GM23248 (cell line): ENCODE data around the gene CAMK1. TPM values are rescaled to one million over a fixed set of nuclear protein-coding genes. Genes with fewer than 3 reads are reported as not detected.

Source experiments
- DNase-seq: peaks from one replicate; pipeline ENCODE4 v3.0.0-alpha.2; 2015
- H2AFZ ChIP-seq: fragments of 200-600 bp; sonication (generic); 2 replicates; pipeline ENCODE4 v1.6.1; 2016; ENCODE audit warnings: antibody characterized with exemption
- H3F3A ChIP-seq: fragments of 200-600 bp; sonication (generic); 2 replicates; pipeline ENCODE4 v1.6.1; 2016; ENCODE audit warnings: mild to moderate bottlenecking, antibody characterized with exemption, mixed run types; ENCODE audit not compliant: insufficient read depth
- H3K27ac ChIP-seq: fragments of 200-600 bp; sonication (generic); 2 replicates; pipeline ENCODE4 v1.5.1; 2016; ENCODE audit warnings: mild to moderate bottlenecking
- H3K27me3 ChIP-seq: fragments of 200-600 bp; sonication (generic); replicated peaks from 2 replicates; pipeline ENCODE4 v1.6.1; 2016; ENCODE audit warnings: mild to moderate bottlenecking; ENCODE audit not compliant: insufficient read depth
- H3K36me3 ChIP-seq: fragments of 200-600 bp; sonication (generic); 2 replicates; pipeline ENCODE4 v1.6.1; 2016; ENCODE audit warnings: low read depth, mild to moderate bottlenecking
- H3K4me1 ChIP-seq: fragments of 200-600 bp; sonication (generic); 2 replicates; pipeline ENCODE4 v1.6.1; 2016; ENCODE audit warnings: mild to moderate bottlenecking; ENCODE audit not compliant: insufficient read depth
- H3K4me2 ChIP-seq: fragments of 200-600 bp; sonication (generic); one replicate; pipeline ENCODE4 v1.6.1; 2016; ENCODE audit warnings: mild to moderate bottlenecking; ENCODE audit not compliant: unreplicated experiment
- H3K4me3 ChIP-seq: fragments of 200-600 bp; sonication (generic); 2 replicates; pipeline ENCODE4 v1.5.1; 2016; ENCODE audit warnings: mild to moderate bottlenecking
- H3K79me2 ChIP-seq: fragments of 200-600 bp; sonication (generic); 2 replicates; pipeline ENCODE4 v1.6.1; 2016; ENCODE audit warnings: mild to moderate bottlenecking; ENCODE audit not compliant: insufficient read depth
- H3K9ac ChIP-seq: fragments of 200-600 bp; sonication (generic); 2 replicates; pipeline ENCODE4 v1.6.1; 2016; ENCODE audit warnings: mild to moderate bottlenecking
- H3K9me2 ChIP-seq: fragments of 200-600 bp; sonication (generic); 2 replicates; pipeline ENCODE4 v1.6.1; 2016; ENCODE audit warnings: mixed run types, mild to moderate bottlenecking, moderate library complexity; ENCODE audit not compliant: insufficient read depth
- H3K9me3 ChIP-seq: fragments of 200-600 bp; sonication (generic); one replicate; pipeline ENCODE4 v1.6.1; 2017; ENCODE audit warnings: low read depth
- H4K20me1 ChIP-seq: fragments of 200-600 bp; sonication (generic); 2 replicates; pipeline ENCODE4 v1.6.0; 2016; ENCODE audit not compliant: insufficient read depth
- EZH2 ChIP-seq: fragments of 200-600 bp; sonication (generic); IDR thresholded peaks from 2 replicates; pipeline ENCODE4 v1.6.1; 2018; ENCODE audit warnings: antibody characterized with exemption, mild to moderate bottlenecking; ENCODE audit not compliant: insufficient read depth, poor library complexity, severe bottlenecking
- EZH2phosphoT487 ChIP-seq: fragments of 200-600 bp; sonication (generic); IDR thresholded peaks from 2 replicates; pipeline ENCODE4 v1.6.1; 2018; ENCODE audit warnings: antibody characterized with exemption, moderate library complexity, mild to moderate bottlenecking, low read depth; ENCODE audit not compliant: insufficient read depth
- WGBS, 2 experiments: methylation state at CpG; one replicate each; pipeline ENCODE4 v1.1.6; 2015 to 2017; ENCODE audit warnings: low lambda C conversion rate in 2 of 2, low coverage in 1 of 2; ENCODE audit errors: missing lambda C conversion rate in 2 of 2; 5-methylcytosine and 5-hydroxymethylcytosine counted together
- in situ Hi-C: fragments of 300-500 bp; cut with MboI; formaldehyde crosslinking; loops from 2 replicates; pipeline ENCODE4 v1.15.0; 2020
- polyA plus RNA-seq: library from polyadenylated mRNA; unstranded; fragments of >200 nt; fragmentation: Nextera tagmentation; extraction: Ambion mirVana; gene quantifications from 2 replicates; pipeline ENCODE4 v1.2.1, GENCODE V29; 2016
- total RNA-seq: library from RNA; depleted of rRNA; stranded (reverse); fragments of >200 nt; shearing (Covaris generic); gene quantifications from 2 replicates; pipeline ENCODE4 v1.2.3, GENCODE V29; 2014

The CAMK1 gene
- total and polyA plus RNA-seq, 2 experiments from 2014 or later: 26.9 to 28.3 TPM

DNA sequence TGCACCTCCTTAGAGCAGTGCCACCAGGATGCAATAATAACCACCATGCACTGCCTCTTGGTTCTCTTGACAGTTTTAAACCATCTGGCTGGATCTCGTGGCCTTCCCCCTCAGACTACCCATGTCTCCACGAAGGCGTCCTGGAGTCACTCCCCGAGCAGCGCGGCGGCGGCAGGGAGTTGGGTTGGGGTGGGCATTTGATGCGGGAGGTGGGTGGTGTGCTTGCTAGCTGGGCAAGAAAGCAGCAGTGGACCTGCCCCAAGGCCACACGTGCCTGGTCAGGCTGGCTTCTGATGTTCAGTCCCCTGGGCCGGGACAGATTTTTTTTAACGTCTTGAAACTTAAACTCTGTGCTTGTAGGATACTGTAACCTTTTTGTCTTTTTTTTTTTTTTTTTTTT is 36.4 kb upstream of the CAMK1 start:
- WGBS, 2 experiments: 90 to 91% methylated on average over 12 of the region's 12 CpGs
- Histone ChIP-seq H3K4me1 (peaks cover 12% of the 10 kb centered on the region), H3K79me2 (peaks cover 21% of the 10 kb centered on the region), H3K9me3 (no peaks in the 10 kb centered on the region), H3K4me2 (no peak overlapping the region), H3K27me3 (no peaks in the 10 kb centered on the region), H3K4me3 (no peak overlapping the region), H4K20me1 (no peaks in the 10 kb centered on the region), H3K27ac (no peak overlapping the region), H3F3A (peaks cover 63% of the 10 kb centered on the region), H2AFZ (no peak overlapping the region), H3K36me3 (peaks cover 44% of the 10 kb centered on the region), H3K9ac (no peak overlapping the region), H3K9me2 (no peaks in the 10 kb centered on the region)
- TF ChIP-seq EZH2: no peak
- no peak for TF ChIP-seq EZH2phosphoT487
- no peak for DNase-seq
- in situ Hi-C loops: no loop called here

DNA sequence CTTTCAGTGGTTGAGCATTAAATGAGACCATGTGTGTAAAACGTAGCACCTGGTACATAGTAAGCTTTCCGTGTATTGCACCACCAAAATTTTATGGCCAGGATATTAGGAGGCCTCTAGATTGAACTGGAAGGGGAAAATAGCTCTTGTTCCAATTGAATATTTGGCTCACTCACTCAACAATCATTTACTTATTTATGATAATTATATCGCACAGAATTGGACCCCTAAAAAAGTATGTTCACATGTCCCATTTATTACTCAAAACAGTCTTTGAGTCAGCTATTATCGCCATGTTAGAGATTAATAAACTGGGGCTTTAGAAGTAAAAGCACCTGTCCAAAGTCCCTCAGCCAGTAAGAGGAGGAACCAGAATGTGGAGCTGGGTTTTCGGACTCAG is 35.2 kb upstream of the CAMK1 start:
- 90 to 97% methylated on average over 5 of the region's 5 CpGs for WGBS, 2 experiments
- peaks cover 33% of the 10 kb centered on the region for H3K79me2 ChIP-seq
- H3K4me3 ChIP-seq: no peak overlapping the region
- no peaks in the 10 kb centered on the region for H4K20me1 ChIP-seq
- H3K9ac ChIP-seq: no peak overlapping the region
- no peaks in the 10 kb centered on the region for H3K9me2 ChIP-seq
- no peaks in the 10 kb centered on the region for H3K27me3 ChIP-seq
- H2AFZ ChIP-seq: no peak overlapping the region
- no peak for DNase-seq
- in situ Hi-C loops: no loop called here
- H3F3A ChIP-seq: peaks cover 72% of the 10 kb centered on the region
- H3K4me1 ChIP-seq: peaks cover 12% of the 10 kb centered on the region
- TF ChIP-seq EZH2 (no peak), EZH2phosphoT487 (no peak)
- H3K4me2 ChIP-seq: no peak overlapping the region
- H3K9me3 ChIP-seq: no peaks in the 10 kb centered on the region
- no peak overlapping the region for H3K27ac ChIP-seq
- H3K36me3 ChIP-seq: peaks cover 52% of the 10 kb centered on the region

DNA sequence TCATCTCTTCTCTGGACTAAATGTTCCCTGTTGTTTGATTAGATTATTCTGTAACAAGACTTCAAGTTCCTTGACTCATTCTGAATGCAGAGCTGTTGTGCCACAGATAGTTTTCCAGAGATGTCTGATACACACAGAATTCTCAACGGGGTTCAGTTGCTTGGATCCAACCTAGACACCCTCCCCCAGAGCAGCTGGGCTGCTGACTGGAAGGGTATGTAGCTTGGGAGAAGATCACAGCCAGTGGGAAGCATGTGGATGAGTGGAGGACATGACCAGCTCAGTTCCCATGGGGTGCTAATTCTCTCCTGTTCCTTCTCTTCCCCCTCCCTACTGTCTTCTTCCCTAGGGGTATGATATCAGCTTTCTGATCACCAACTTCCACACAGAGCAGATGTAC is 33.7 kb upstream of the CAMK1 start:
- Histone ChIP-seq H3K36me3 (peaks cover 66% of the 10 kb centered on the region), H3F3A (peaks cover 72% of the 10 kb centered on the region), H3K4me3 (no peak overlapping the region), H3K4me2 (no peak overlapping the region), H3K4me1 (0 out of 2 replicates have a peak, but pooled peaks cover 4% of the 10 kb centered on the region), H4K20me1 (no peaks in the 10 kb centered on the region), H2AFZ (no peak overlapping the region), H3K79me2 (peaks cover 47% of the 10 kb centered on the region), H3K9me2 (no peaks in the 10 kb centered on the region), H3K9ac (no peak overlapping the region), H3K27ac (no peak overlapping the region), H3K27me3 (no peaks in the 10 kb centered on the region), H3K9me3 (no peaks in the 10 kb centered on the region)
- in situ Hi-C loops: no loop called here
- no peak for TF ChIP-seq EZH2phosphoT487
- TF ChIP-seq EZH2: no peak
- DNase-seq: no peak
- WGBS, 2 experiments: 42 to 50% methylated on average over 1 of the region's 1 CpG

GRCh38 chr3:9800529-9800928 is 30.8 kb upstream of the CAMK1 start:
- Histone ChIP-seq H3F3A (peaks cover 48% of the 10 kb centered on the region), H3K36me3 (peaks cover 75% of the 10 kb centered on the region), H3K4me2 (no peak overlapping the region), H3K9ac (no peak overlapping the region), H3K4me3 (no peak overlapping the region), H3K9me3 (no peaks in the 10 kb centered on the region), H4K20me1 (no peaks in the 10 kb centered on the region), H3K79me2 (peaks cover 77% of the 10 kb centered on the region), H3K27me3 (no peaks in the 10 kb centered on the region), H3K9me2 (no peaks in the 10 kb centered on the region), H3K4me1 (no peaks in the 10 kb centered on the region), H3K27ac (no peak overlapping the region), H2AFZ (no peak overlapping the region)
- TF ChIP-seq EZH2: no peak
- TF ChIP-seq EZH2phosphoT487: no peak
- in situ Hi-C loops: no loop called here
- peak; percentile 26 for DNase-seq
- 79 to 82% methylated on average over 5 of the region's 5 CpGs for WGBS, 2 experiments
